GM18502 (cell line): ENCODE results near the gene SPTBN5.

ENCODE experiments used
- ATAC-seq: cut with Tn5 transposase; IDR thresholded peaks from one replicate; pipeline ENCODE4 v1.9.1; 2021; ENCODE audit warnings: mild to moderate bottlenecking; ENCODE audit not compliant: unreplicated experiment, poor library complexity

The SPTBN5 gene

DNA sequence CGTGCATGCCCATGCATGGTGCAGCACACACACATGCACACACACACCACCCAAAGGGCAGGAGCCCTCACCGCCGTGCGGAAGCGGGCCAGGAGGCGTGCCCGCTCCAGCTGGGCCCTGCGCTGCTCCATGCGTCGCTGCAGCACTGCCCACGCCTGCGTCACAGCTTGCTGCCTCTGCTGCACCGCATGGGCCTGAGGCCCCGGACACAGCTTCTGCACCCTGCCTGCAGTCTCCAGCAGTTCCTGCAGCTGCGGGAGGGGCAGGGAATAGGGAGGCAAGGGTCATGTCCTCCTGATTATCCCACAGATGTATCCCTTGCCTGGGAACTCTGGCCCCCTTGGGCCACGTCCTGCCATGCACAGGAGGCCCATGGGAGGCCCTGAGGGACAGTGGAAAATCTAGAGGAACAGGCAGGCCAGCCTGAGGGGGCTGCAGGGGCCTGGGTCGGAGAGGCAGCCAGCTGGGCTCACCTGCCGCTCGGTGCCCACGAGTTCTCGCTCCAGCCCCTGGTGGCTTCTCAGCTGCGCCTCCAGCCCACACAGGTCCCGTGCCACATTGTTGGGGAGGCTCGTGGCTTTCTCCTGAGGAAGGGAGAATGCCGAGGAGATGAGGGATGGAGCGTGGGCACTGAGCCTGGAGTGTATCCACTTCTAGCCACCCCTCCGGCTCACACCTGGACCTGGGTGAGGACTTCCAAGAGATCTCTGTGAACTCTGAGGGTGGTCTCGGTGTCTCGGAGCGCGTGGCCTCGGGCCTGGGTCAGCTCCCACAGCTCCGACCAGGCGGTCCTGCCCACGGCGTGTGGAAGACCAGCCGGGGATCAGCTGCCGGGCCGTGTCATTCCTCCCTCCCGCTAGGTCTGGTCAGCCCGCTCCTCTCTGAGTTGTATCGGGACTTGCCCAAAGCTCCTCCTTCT, 23.8 kb downstream of the SPTBN5 start:
- ATAC-seq, result no peak

DNA sequence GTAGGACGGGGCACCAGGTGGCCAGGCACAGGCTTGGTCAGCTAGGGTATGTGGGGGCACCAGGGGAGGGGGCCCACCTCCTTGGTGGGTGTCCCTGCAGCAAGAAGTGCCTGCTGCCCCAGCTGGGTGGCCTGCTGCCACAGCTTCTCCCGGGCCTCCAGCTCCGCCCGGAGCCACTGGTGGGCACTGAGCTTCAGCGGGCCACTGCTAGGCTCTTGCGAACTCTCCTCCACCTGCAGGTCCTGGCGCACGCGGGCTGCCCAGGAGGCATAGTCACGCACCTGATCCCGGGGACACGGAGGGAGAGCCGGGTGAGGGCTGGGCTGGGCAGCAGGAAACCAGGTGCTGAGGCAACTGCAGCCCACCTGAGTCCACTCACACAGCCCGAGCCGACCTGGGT, 25.5 kb downstream of the SPTBN5 start:
- no peak for ATAC-seq

DNA sequence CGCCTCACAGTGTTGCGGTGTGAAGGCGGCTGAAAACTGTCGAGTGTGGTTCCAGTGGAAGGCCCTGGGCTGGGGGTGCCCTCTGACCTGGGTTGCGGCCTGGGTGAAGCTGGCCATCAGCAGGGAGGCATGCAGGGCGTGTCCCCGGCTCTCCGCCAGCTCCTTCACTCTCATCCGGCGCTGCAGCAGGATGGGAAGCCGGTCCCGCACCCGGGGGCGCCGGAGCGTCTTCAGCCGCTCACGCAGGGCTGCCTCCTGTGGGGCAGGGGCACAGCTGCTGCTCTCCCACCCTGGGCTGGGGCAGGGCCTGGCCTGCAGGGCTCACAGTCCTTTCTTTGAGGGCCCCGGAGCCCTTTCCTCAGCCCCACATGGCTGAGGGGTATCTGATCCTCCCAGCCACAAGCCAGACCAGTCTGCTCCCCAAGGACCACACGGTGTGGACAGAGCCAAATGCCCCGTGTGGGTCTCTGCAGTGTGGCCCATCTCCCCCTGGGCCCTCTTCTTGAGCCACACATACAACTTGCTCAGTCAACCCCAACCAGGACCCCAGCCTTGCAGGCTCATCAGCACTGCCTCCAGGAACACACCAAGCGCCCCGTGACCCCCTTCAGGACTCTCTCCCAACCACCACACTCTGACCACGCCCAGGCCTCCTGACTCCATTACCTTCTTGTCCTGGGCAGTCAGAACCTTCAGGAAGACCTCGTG, 26.8 kb downstream of the SPTBN5 start:
- ATAC-seq, result no peak

DNA sequence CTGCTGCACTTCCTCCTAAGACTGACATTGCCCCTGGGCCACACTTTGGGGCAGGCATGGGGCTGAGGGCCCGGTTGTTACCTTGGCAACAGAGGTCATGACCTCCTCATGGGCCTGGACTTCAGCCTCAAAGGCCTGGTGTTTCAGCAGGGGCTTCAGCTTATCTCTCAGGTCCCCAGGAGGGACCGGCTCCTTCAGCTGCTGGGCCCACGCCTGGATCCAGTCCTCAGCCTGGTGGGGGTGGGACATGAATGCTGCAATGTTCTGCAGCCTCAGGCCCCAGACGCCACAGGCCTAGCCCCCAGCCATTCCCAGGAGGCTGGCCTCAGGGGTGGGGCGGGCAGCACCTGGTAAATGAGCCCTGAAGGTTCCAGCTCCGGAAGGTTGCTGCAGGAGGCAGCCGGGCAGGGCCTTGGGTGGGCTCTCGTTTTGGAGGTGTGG, 27.6 kb downstream of the SPTBN5 start:
- no peak for ATAC-seq

DNA sequence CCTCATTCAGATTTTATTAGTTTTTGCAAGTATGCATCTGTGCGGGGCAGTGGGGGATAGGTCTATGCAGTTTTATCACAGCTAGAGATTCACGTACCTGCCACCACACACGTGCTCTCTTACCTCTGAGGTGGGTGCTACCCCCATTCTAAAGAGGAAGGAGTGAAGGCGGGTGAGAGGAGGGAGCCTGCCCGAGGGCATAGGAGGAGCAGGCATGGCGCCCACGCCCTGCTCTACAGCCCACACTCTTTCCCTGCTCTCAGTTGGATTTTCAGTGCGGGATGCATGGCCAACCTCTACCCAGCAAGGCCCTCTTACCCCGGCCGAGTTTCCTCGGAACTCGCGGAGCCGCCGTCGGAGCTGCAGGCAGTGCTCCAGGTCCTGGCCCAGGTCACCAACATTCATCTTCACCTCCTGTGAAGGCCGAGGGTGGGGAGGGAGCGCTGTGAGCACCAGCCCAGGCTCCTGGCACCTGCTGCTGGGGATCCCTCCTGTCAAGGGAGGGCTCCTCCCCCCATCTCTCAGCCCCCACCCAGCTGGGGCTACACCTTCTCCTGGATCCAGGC, 28.3 kb downstream of the SPTBN5 start:
- no peak for ATAC-seq

DNA sequence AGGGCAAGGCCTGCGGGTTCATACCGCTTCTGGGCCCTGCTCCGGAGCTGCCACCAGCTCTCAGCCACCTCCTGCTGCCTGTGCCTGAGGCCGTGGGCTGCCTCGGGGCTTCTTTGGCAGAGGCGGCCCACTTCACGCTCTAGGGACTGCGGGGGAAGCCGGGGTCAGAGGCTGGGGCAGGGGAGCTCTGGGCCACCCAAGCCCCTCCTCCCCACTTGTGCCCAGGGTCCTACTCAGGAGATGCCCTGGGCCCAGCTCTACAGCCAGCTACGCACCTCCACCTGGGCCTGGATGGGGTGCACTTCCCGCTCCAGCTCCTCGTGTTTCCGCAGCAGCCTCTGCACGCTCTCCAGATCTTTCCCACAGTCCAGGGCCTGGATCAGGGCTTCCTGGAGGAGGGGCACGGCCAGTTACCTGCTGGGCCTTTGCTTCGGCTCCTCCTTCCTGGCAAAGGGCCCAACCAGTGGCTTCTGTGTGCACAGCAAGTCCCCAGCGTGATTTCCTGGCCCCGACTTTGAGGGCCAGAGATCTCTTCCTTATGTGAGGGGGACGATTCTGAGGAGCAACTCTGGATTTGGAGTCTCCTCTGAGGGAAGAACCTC, 31.2 kb downstream of the SPTBN5 start:
- no peak for ATAC-seq

DNA sequence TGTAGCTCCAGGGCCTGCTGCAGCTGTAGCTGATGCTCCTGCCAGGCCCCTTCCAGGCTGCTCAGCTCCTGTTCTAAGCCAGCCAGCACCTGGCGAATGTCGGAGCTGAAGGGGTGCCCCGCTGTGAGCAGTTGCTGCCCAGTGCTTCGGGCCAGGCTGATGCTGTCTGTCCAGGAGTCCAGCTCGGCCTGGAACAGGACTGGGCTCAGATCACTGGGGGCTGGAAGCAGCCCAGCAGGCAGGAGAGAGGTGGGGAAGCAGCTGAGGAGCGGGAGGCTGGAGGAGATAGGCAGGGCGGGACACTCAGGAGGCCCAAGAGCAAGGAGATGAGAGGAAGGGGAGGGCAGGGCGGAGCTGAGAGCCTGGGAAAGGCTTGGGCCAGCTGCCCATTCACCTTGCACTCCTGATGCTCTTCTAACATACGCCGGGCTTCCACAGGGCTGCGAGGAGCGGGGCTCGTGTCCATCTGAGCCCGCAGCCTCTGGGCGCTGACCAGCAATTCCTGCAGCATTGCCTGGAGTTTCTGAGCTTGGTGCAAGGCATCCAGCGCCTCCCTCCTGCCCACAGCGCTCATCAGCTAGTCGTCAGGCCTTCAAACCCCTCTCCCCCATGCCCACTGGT, 32.0 kb downstream of the SPTBN5 start:
- ATAC-seq, result no peak

DNA sequence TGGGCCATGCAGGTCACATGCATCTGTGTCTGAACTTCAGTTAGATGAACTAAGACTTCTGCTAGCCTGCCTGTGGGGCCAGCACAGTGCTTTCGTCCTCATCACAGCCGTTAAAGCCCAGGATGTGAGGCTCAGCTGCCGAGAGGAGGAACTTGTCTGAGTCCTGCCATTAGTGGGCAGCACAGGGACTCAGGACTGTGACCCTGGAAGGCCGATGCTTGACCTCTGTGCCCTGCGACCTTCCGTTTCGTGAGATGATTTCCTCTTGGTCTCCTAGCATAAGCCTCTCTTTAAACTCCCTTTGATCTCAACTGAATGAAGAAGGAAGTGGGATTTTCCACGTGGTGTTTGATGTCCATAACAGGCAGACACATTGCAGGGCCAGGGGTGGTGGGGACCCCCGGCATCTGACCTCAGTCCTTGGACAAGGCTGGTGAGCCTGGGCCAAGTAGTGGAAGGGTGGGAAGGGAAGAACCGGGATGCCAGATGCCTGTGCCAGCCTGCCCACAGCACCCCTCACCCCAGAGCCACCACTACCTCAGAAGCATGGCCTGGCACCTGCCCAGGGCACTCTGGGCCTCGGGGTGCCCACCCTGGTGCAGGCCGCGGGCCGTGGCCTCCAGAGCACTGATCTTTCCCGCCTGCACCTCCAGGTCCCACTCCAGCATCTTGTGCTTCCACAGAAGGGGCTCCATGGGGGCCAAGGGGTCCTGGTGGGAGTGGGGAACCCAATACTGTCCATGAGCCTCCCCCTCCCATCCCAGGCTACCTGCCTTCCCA, 33.6 kb downstream of the SPTBN5 start:
- ATAC-seq, result no peak

DNA sequence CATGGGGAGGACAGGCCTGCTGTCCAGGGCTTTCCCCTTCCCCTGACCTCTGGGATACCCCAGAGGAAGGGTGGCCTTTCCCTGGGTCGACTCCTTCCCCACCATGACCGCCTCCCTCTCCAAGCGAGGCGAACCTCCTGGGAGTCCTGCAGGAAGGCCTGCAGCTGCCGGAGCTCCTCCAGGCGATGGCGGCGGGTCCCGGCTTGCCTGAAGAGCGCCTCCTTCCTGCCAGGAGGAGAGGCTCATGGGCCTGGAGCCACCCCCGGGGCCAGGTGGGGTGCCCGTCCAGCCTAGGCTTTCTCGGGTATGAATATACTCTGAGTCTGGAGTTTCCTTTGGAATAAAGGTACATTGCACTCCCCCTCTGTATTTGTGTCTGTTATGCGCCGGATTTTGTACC, 35.1 kb downstream of the SPTBN5 start:
- no peak for ATAC-seq

DNA sequence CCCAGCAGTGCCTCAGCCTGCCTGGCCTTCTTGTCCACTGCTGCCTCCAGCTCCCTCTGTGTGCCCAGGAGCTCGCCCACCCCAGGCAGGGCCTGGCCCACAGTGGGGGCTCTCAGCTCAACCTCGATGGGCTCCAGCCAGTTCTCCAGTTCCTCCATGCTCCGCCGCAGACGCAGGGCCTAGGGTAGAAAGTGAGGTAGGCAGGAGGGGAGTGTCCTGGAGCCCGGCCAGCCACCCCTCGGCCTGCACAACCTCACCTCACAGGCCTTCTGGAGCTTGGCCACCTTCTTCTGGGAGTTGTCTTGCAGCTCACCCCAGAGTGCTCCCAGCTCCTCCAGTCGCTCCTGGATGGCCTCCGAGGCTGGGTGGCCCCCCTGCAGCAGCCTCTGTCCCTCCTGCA, 36.5 kb downstream of the SPTBN5 start:
- no peak for ATAC-seq

DNA sequence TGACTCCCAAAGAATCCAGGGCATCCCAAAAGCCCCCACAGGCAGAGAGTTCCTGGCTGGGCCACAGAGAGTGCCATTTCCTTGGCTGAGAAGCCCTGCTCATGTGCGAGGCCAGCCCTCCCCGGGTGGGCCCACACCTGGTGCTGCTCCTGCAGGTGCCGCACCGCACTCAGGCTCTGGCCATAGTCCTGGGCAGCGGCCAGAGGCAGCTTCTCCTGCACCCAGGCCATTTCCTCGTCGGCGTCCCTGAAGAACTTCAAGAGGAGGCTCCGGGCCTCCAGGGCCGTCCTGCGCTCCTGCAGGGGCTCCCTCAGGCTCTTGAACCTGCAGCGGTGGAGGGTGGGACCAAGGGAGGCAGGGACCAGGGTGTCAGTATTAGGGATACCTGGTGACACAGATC, 37.1 kb downstream of the SPTBN5 start:
- no peak for ATAC-seq

DNA sequence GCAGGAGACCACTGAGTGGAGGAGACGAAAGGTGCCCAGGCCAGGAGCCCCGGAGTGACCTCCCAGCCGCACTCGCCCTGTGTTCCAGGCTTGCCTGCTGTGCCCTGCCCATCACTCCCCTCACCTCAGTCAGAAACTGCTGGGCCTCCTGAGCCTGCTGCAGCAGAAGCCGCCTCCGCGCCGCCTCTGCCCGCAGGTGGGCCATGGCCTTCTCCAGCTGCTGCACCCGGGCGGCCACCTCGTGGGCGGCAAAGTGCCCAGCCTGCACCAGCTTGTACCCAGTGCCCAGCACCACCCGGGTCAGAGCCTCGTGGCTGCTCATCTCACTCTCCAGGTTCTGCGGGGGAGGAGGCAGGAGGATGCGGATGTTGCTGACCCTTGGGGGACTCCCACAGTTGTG, 37.6 kb downstream of the SPTBN5 start:
- ATAC-seq, result no peak

DNA sequence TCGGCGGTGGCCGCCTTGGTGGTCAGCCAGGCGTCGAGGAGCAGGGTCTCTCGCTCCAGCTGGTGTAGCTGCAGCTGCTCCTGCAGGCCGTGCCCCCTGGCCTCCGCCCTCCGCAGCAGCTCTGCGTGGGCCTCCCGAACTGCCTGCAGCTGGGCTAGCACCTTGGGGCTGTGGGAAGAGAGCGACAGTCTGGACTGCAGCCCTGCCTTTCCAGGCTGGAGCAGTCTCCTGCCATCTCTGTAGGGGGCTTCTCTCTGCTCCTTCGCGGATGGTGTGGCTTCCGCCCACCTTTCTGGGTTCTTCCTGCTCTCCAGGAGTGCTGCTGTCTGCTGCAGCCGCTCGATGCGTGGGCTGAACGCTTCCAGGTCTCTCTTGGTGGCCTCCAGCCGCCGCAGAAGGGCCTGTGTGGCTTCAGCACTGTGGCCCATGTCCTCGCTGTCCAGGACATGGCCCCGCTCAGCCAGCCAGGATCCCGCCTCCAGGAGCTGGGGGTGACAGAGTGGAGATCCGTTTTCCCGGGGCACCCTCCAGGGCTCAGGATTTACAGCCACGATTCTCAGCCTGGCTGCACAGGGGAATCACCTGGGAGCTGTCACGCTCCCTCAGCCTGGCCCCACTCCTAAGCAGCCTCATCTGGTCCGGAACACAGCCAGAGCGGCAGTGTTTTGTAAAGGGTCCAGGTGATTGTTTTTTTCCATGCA, 38.4 kb downstream of the SPTBN5 start:
- ATAC-seq, result no peak

DNA sequence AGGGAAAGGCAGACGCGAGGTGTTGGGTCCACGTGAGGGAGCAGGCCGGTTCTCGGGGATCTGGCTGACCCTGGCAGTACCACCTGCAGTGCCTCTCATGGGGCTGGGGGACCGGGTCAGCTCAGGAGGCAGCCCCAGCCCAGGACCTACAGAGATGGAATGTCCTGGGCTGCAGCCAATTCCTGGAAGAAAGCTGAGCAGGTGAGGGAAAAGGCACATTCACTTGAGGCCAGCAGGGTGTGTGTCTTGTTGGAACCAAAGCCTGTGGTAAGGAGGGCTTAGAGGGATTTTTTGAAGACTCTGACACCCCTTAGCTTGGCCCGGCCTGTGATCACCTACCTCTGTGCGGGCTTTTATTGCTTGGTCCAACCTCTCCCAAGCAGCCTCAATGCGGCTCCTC, 39.4 kb downstream of the SPTBN5 start:
- no peak for ATAC-seq

DNA sequence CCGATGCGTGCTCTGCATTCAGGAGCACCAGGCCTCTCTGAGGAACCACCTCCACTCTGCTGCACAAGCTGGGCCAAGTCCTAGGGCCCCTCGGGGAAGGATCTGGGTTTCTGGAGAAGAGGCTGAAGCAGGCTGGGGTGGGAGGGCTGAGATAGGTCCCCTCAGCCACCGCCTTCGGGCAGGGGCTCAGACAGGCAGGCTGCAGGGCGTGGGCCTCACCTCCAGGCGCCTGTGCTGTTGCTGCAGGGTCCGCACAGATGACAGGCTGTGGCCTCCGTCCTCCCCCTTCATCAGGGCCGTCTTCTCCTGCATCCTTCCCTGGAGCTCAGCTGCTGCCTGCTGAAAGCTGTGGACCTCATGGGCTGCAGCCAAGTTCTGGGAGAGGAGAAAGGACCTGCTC, 40.0 kb downstream of the SPTBN5 start:
- no peak for ATAC-seq

DNA sequence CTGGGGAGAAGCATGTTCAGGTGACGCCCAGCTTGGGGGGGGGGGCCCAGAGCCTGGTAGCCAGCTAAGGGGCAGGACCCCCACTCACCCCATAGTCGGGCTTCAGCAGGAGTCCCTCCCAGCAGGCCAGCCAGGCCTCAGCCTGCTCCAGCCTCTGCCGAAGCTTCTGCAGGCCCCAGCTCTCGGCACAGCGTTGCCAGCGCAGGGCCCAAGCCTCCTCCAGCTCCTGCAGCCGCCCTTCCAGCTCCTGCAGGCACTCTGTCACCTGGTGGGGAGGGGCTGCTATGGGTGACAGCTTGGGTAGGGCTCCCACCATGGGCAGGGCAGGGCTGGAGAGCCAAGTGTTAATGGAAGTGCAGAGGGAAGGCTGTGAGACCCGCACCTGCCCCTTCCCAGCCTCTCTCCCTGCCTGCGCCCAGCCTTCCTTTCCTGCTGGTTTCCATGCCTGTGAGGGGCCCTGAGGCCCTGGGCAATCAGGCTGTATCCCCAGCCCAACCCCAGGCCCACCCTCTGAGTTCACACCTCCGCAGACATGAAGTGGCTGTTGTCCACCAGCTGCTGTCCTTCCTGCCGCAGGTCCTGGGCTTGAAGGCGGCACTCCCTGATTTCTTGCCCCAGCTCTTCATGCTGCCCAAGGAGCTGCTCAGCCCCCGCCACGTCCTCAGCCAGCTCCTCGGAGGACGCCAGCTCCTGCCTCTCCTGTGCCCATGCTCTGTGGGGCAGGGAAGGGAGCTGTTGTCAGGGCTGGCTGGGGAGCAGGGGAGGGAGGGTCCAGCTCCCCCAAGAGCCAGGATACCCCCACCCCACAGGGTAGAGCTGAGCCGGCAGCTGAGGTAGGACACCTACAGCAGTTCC, 40.9 kb downstream of the SPTBN5 start:
- no peak for ATAC-seq

DNA sequence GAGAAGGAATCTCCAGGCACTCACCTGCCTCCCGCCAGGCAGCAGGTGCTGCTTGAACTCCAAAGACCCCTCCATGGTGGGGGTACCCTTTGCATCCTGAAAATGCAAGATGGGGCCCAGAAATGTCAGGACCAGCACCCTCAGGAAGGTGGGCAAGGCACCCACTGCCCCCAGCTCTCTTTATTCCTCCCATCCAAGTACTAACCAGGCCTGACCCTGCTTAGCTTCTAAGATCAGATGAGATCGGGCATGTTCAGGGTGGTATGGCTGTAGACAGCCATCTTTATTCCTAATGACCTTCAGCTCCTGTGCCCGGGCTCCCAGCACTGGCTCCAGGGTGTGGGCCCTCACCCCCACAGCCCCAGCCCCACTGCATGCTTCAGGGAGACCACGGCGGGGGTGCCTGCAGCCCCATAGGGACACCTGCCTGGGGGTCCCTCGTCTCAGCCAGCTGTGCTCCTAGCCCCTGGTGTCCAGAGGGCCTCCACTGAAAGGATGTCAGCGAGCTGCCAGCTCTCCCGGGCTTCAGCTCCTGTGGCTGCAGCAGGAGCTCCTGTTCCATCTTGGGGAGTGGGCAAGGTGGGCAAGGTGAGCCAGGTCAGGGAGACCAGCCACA, 42.0 kb downstream of the SPTBN5 start:
- ATAC-seq, result no peak

DNA sequence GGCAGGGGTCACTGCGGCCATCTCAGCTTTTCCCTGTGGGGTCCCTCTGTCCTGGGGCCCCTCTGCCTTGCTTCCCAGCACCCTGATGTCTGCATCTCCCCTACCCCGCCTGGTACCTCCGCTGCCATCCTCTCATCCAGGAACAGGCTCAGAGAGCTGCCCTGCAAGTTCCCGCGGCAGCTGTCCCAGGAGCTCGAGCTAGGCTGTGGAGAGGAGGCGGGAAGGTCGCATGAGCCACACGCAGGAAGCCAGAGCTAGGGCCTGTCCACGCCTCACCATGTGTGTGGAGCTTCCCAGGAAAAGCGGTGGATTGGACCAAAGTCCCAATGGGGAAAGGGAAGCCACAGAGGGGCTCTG, 42.7 kb downstream of the SPTBN5 start:
- no peak for ATAC-seq
